SU-DHL-6 (cell line): Measurements from ENCODE around the gene HNF4A.
A peak's percentile ranks its signal among the peaks of the same experiment; 100 is the strongest.

ENCODE experiments used
- H2AFZ ChIP-seq: fragments of 200-600 bp; sonication (generic); 2 replicates; pipeline ENCODE4 v1.6.1; 2014; ENCODE audit warnings: low read depth, mild to moderate bottlenecking, moderate library complexity, mixed read lengths, antibody characterized with exemption, low read length; ENCODE audit not compliant: severe bottlenecking
- H3F3A ChIP-seq: fragments of 200-600 bp; shearing (Covaris generic); 2 replicates; pipeline ENCODE4 v1.6.0; 2016; ENCODE audit warnings: antibody characterized with exemption, mild to moderate bottlenecking; ENCODE audit not compliant: insufficient read depth
- H3K27ac ChIP-seq: fragments of 200-600 bp; sonication (generic); 2 replicates; pipeline ENCODE4 v1.5.1; 2016; ENCODE audit warnings: low read depth, mild to moderate bottlenecking, low read length, moderate library complexity, mixed read lengths
- H3K27me3 ChIP-seq: fragments of 200-600 bp; sonication (generic), shearing (Covaris generic); 2 replicates; pipeline ENCODE4 v1.6.0; 2014; ENCODE audit warnings: mild to moderate bottlenecking, low read length
- H3K36me3 ChIP-seq: fragments of 200-600 bp; sonication (generic); 2 replicates; pipeline ENCODE4 v1.6.1; 2014; ENCODE audit warnings: mild to moderate bottlenecking, low read length, mixed read lengths
- H3K4me2 ChIP-seq: fragments of 300-600, 200-600 bp; shearing (Covaris generic), sonication (generic); 2 replicates; pipeline ENCODE4 v1.6.0; 2014; ENCODE audit warnings: low read length, low read depth, mild to moderate bottlenecking; ENCODE audit not compliant: poor library complexity, severe bottlenecking
- H3K4me3 ChIP-seq: fragments of 200-600 bp; sonication (generic); 2 replicates; pipeline ENCODE4 v1.5.1; 2014; ENCODE audit warnings: antibody characterized with exemption, low read length, mild to moderate bottlenecking, mixed read lengths; ENCODE audit not compliant: insufficient read depth, poor library complexity, severe bottlenecking
- H3K79me2 ChIP-seq: fragments of 200-600 bp; sonication (generic); 2 replicates; pipeline ENCODE4 v1.6.1; 2014; ENCODE audit warnings: mild to moderate bottlenecking, low read length, moderate library complexity; ENCODE audit not compliant: insufficient read depth
- H3K9ac ChIP-seq: fragments of 200-600 bp; sonication (generic); 2 replicates; pipeline ENCODE4 v1.7.0; 2014; ENCODE audit warnings: mild to moderate bottlenecking, low read length
- H3K9me2 ChIP-seq: fragments of 200-600 bp; sonication (generic); replicated peaks from 2 replicates; pipeline ENCODE4 v1.6.1; 2014; ENCODE audit warnings: low read length; ENCODE audit not compliant: insufficient read depth
- H3K9me3 ChIP-seq: fragments of 200-600 bp; sonication (generic); 2 replicates; pipeline ENCODE4 v1.6.1; 2014; ENCODE audit warnings: low read length, mixed read lengths; ENCODE audit not compliant: insufficient read depth
- H4K20me1 ChIP-seq: fragments of 200-600 bp; sonication (generic); 2 replicates; pipeline ENCODE4 v1.6.1; 2014; ENCODE audit warnings: low read depth, mild to moderate bottlenecking, antibody characterized with exemption, low read length, moderate library complexity, mixed read lengths
- EZH2phosphoT487 ChIP-seq: fragments of 200-600 bp; sonication (generic), shearing (Covaris generic); conservative IDR thresholded peaks from 2 replicates; pipeline ENCODE4 v1.6.1; 2018; ENCODE audit warnings: mild to moderate bottlenecking, antibody characterized with exemption, low read length, moderate library complexity, mixed read lengths
- TF ChIP-seq, protein P1 (sequence below): fragments of 200-600 bp; sonication (generic); IDR thresholded peaks from one replicate; pipeline ENCODE4 v1.5.1; 2017; ENCODE audit warnings: antibody characterized with exemption, mild to moderate bottlenecking, low read length, moderate library complexity; ENCODE audit not compliant: insufficient read depth, poor library complexity, severe bottlenecking

HNF4A gene

DNA sequence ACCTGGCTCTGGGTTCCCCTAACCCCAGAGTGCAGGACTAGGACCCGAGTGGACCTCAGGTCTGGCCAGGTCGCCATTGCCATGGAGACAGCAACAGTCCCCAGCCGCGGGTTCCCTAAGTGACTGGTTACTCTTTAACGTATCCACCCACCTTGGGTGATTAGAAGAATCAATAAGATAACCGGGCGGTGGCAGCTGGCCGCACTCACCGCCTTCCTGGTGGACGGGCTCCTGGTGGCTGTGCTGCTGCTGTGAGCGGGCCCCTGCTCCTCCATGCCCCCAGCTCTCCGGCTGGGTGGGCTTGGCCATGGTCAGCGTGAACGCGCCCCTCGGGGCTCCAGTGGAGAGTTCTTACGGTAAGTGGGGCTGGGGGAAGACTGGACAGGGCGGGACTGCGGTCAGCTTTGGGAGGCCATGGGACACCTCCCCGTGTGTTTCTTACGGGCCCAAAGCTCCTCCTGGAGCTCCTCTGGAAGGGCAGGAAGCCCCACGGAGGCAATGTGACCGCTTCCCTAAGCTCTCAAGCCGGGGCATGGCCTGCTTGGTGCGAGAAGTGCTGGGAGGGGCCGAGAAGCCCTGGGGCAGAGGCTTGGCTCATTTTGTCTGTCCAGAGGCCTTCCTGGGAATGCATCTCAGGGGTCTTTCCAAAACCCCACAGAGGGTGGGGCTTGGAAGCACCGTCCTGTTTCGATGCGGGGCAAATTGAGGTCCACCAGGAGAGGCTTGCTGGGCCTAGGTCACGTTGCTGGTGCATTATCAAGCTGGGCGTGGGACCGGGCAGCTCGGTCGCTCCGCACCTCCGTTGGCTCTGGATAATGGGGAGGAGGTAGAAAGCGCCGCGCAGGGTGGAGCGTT lies at the start of gene HNF4A:
TSS of gene HNF4A (plus strand) at position 202 of the 855 bp plus-strand sequence. CDS start at position 308, 106 bp downstream.
- H3K4me3 ChIP-seq: no peak within 1 kb of the TSS
- H3K27ac ChIP-seq: no peak within 1 kb of the TSS
- H4K20me1 ChIP-seq: no peaks in the 10 kb centered on the region
- TF ChIP-seq, protein P1, sequence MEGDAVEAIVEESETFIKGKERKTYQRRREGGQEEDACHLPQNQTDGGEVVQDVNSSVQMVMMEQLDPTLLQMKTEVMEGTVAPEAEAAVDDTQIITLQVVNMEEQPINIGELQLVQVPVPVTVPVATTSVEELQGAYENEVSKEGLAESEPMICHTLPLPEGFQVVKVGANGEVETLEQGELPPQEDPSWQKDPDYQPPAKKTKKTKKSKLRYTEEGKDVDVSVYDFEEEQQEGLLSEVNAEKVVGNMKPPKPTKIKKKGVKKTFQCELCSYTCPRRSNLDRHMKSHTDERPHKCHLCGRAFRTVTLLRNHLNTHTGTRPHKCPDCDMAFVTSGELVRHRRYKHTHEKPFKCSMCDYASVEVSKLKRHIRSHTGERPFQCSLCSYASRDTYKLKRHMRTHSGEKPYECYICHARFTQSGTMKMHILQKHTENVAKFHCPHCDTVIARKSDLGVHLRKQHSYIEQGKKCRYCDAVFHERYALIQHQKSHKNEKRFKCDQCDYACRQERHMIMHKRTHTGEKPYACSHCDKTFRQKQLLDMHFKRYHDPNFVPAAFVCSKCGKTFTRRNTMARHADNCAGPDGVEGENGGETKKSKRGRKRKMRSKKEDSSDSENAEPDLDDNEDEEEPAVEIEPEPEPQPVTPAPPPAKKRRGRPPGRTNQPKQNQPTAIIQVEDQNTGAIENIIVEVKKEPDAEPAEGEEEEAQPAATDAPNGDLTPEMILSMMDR: no peak
- TF ChIP-seq EZH2phosphoT487: no peak
- no peaks in the 10 kb centered on the region for H3K27me3 ChIP-seq
- no peaks in the 10 kb centered on the region for H3K36me3 ChIP-seq
- no peak within 1 kb of the TSS for H3K9ac ChIP-seq
- H3K79me2 ChIP-seq: no peaks in the 10 kb centered on the region
- H3K4me2 ChIP-seq: no peak within 1 kb of the TSS
- no peaks in the 10 kb centered on the region for H3K9me2 ChIP-seq
- H2AFZ ChIP-seq: no peak within 1 kb of the TSS
- H3F3A ChIP-seq: no peaks in the 10 kb centered on the region
- H3K9me3 ChIP-seq: no peaks in the 10 kb centered on the region

DNA sequence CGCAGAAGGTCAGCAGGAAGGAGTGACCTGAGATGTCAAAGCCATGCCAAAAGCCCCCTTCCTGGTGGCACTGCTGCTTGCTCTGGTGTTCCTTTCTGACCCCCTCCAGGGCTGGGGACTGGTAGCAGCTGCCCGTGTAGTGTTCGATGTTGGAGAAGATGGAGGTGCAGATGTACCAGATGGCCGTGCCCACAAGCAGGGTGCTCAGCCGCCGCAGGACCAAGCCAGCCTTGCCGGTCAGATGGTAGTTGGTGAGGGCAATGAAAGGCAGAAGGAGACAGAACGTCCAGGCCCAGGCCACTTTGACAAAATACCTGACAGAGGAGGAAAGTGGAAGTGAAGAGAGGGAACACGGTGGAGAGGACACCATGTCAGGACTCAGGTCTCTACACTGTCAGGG lies 48.6 kb upstream of the HNF4A start:
- Histone ChIP-seq H3K79me2 (peaks cover 15% of the 10 kb centered on the region; the same call in 1 of the 2 replicates), H3K9me2 (no peaks in the 10 kb centered on the region), H3K9ac (no peak overlapping the region), H3K9me3 (no peaks in the 10 kb centered on the region), H4K20me1 (no peaks in the 10 kb centered on the region), H3K4me3 (no peak overlapping the region), H3K27me3 (no peaks in the 10 kb centered on the region), H2AFZ (no peak overlapping the region), H3K4me2 (no peak overlapping the region), H3F3A (no peaks in the 10 kb centered on the region), H3K27ac (no peak overlapping the region), H3K36me3 (no peaks in the 10 kb centered on the region)
- TF ChIP-seq EZH2phosphoT487: no peak
- TF ChIP-seq, protein P1: no peak

DNA sequence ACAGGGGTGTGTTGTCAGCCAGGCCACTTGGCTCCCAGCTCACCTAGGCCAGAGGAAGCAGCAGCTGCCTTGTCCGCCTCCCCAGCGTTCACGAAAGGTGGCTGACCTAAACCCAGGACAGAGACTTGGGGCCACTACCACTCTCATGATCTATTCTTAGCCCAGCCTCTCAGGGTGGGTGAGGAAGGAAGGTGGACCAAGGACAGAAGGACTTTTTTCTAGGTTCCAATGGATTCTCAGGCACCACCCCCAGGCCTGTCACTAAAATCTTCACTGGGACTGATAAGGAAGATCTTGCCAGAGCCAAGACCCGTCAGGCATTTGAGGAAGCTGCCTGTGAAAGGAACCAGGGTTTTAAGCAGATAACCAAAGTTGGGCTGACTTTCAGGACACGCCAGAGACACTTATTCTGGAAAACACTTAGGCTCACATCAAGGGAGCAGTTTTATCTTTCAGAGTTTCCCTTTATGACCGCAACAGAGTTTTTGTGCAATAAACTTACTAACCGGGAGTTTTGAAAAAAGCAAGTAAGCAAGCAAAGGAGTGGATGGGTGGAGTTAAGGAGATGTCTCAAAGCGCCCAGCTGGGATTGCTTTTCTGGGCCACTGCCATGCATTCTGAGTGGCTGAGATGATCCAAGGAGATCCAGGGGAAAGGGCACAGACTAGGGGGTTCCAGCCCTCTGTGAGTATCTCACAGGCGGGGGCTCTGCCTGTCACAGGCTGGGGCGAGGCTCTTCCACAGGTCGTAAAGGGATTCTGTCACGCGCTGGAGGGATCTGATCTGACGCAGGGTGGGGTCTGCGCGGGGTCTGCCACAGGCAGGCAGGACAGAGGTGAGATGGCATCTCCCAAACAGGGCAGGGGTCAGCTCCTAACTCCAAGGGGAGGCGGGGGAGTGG lies 45.5 kb upstream of the HNF4A start:
- no peak overlapping the region for H3K27ac ChIP-seq
- H3K4me2 ChIP-seq: peak overlapping the region; percentile 70
- H3K4me3 ChIP-seq: peak overlapping the region; percentile 78
- H4K20me1 ChIP-seq: no peaks in the 10 kb centered on the region
- no peaks in the 10 kb centered on the region for H3K27me3 ChIP-seq
- peaks cover 15% of the 10 kb centered on the region; the same call in 1 of the 2 replicates for H3K79me2 ChIP-seq
- H3F3A ChIP-seq: no peaks in the 10 kb centered on the region
- H3K36me3 ChIP-seq: no peaks in the 10 kb centered on the region
- no peaks in the 10 kb centered on the region for H3K9me3 ChIP-seq
- H3K9ac ChIP-seq: peak overlapping the region; percentile 82
- H2AFZ ChIP-seq: peak overlapping the region; percentile 73
- no peak for TF ChIP-seq EZH2phosphoT487
- TF ChIP-seq, protein P1: no peak
- H3K9me2 ChIP-seq: no peaks in the 10 kb centered on the region
